ENCODE results near the gene INPP5K.
A peak's percentile ranks its signal among the peaks of the same experiment; 100 is the strongest.

INPP5K gene

DNA sequence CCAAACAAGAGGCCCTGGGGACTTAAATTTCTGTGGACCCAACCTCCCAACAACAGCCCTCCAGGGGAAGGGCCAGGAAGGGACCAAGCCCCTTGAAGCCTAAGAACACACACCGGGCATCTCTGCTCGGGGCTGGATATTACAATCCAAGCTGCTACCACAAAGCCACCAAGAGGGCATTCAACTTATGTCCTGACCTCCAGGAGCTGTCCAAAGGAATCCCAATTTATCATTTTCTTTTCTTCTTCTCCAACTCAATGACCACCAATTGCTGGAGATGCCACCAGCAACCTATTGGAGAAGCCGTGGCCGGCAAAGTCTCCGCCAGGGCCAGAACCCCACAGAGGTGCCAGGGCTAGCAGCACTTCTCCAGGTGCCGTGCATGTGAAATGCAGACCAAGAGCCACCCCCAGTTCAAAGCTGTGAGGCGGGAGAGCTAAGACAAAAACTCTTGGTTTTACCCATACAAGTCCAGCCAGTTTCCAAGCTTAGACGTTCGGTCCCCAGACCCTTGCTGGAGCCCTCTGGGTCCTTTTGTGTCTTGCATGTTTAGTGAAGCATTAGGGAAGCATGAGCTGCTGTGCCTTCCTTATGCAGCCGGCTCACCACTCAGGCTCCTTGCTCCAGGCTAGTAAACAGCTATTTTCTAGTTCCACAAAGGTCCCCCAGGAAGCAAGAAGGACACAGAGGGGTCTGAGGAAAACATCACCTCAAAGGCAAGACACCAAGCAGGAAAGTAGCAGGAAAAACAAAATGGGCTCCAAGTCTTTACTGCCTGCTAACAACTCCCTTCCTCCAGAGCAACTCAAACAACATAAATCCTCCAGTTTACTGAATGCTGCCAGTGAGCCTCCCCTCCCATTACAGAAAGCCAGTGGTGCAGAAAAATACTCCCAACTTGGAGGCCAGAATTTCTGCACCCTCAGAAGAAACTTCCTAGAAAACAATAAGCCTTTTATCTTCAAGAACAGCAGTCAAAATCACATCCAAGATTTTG is 42.9 kb upstream of the INPP5K start:
- H3K27me3 ChIP-seq (ENCODE audit: control insufficient read depth in 3 of 3, insufficient read depth in 3 of 3, low read depth in 1 of 3, low read length in 3 of 3): no peaks in the 10 kb centered on the region
- peak overlapping the region; percentile 24 for H3K18ac ChIP-seq (ENCODE audit: low read length)
- H3K79me1 ChIP-seq (ENCODE audit: low read depth, low read length): peaks cover 20% of the 10 kb centered on the region
- no peak overlapping the region for H2BK120ac ChIP-seq (ENCODE audit: low read depth, low read length)
- no peak overlapping the region for H3K4ac ChIP-seq (ENCODE audit: low read length)
- no peak overlapping the region for H3K4me3 ChIP-seq (ENCODE audit: low read length in 2 of 2)
- no peak overlapping the region for H2BK12ac ChIP-seq (ENCODE audit: low read length)
- no CpG with 5 or more reads among the region's 10 CpGs for WGBS, 2 donors (ENCODE audit: extremely low coverage in 2 of 2, insufficient read length in 2 of 2, insufficient replicate concordance in 1 of 2)
- H4K91ac ChIP-seq (ENCODE audit: low read depth, low read length, poor library complexity): peak overlapping the region; percentile 11
- no peak overlapping the region for H2BK15ac ChIP-seq (ENCODE audit: low read length)
- H2AFZ ChIP-seq (ENCODE audit: low read length): no peak overlapping the region
- no peak overlapping the region for H3K23ac ChIP-seq (ENCODE audit: low read depth, low read length, poor library complexity)
- H3K27ac ChIP-seq (replicated peaks; ENCODE audit: low read length): peak overlapping the region; percentile 33
- peaks cover 4 to 39% of the 10 kb centered on the region in 2 donors for H3K36me3 ChIP-seq (replicated peaks in 1 of 2; ENCODE audit: control insufficient read depth in 2 of 2, insufficient read depth in 2 of 2, low read length in 2 of 2)
- H2AK5ac ChIP-seq (ENCODE audit: low read depth, low read length): no peak overlapping the region
- H4K8ac ChIP-seq (ENCODE audit: low read depth, low read length): no peak overlapping the region
- no peaks in the 10 kb centered on the region for H3K9me3 ChIP-seq (replicated peaks in 1 of 2; ENCODE audit: control insufficient read depth in 2 of 2, insufficient read depth in 1 of 2, low read depth in 1 of 2, low read length in 2 of 2)
- H3K9ac ChIP-seq (ENCODE audit: low read depth, low read length, poor library complexity): no peak overlapping the region
- H3K14ac ChIP-seq (ENCODE audit: low read length): no peak overlapping the region
- no peak overlapping the region for H2BK5ac ChIP-seq (ENCODE audit: low read length)
- no peak overlapping the region for H3K4me2 ChIP-seq (ENCODE audit: insufficient read depth, low read length, poor library complexity, severe bottlenecking)
- DNase-seq (ENCODE audit: low spot score): no peak
- H3K4me1 ChIP-seq (ENCODE audit: control insufficient read depth in 2 of 2, insufficient read depth in 1 of 2, low read depth in 1 of 2, low read length in 2 of 2): peaks cover 19 to 24% of the 10 kb centered on the region in 2 donors

- Histone ChIP-seq H2BK15ac (ENCODE audit: low read length) (no peak overlapping the region), H3K36me3 (replicated peaks in 1 of 2; ENCODE audit: control insufficient read depth in 2 of 2, insufficient read depth in 2 of 2, low read length in 2 of 2) (peaks cover 4 to 48% of the 10 kb centered on the region in 2 donors), H3K4me2 (ENCODE audit: insufficient read depth, low read length, poor library complexity, severe bottlenecking) (no peak overlapping the region), H3K27me3 (ENCODE audit: control insufficient read depth in 3 of 3, insufficient read depth in 3 of 3, low read depth in 1 of 3, low read length in 3 of 3) (no peaks in the 10 kb centered on the region), H3K14ac (ENCODE audit: low read length) (no peak overlapping the region), H4K91ac (ENCODE audit: low read depth, low read length, poor library complexity) (no peak overlapping the region), H4K8ac (ENCODE audit: low read depth, low read length) (no peak overlapping the region), H3K4me3 (ENCODE audit: low read length in 2 of 2) (no peak overlapping the region), H2AFZ (ENCODE audit: low read length) (no peak overlapping the region), H3K18ac (ENCODE audit: low read length) (no peak overlapping the region), H3K27ac (replicated peaks; ENCODE audit: low read length) (no peak overlapping the region), H2BK120ac (ENCODE audit: low read depth, low read length) (no peak overlapping the region), H3K9me3 (replicated peaks in 1 of 2; ENCODE audit: control insufficient read depth in 2 of 2, insufficient read depth in 1 of 2, low read depth in 1 of 2, low read length in 2 of 2) (no peaks in the 10 kb centered on the region), H2BK5ac (ENCODE audit: low read length) (no peak overlapping the region), H3K4me1 (ENCODE audit: control insufficient read depth in 2 of 2, insufficient read depth in 1 of 2, low read depth in 1 of 2, low read length in 2 of 2) (peaks cover 19 to 24% of the 10 kb centered on the region in 2 donors), H2BK12ac (ENCODE audit: low read length) (no peak overlapping the region), H2AK5ac (ENCODE audit: low read depth, low read length) (no peak overlapping the region), H3K23ac (ENCODE audit: low read depth, low read length, poor library complexity) (no peak overlapping the region), H3K79me1 (ENCODE audit: low read depth, low read length) (peaks cover 20% of the 10 kb centered on the region), H3K9ac (ENCODE audit: low read depth, low read length, poor library complexity) (no peak overlapping the region), H3K4ac (ENCODE audit: low read length) (no peak overlapping the region)
- no CpG with 5 or more reads among the region's 3 CpGs for WGBS, 2 donors (ENCODE audit: extremely low coverage in 2 of 2, insufficient read length in 2 of 2, insufficient replicate concordance in 1 of 2)
- DNase-seq (ENCODE audit: low spot score): no peak
Observed at GRCh38 chr17:1558401-1558800, 42.0 kb upstream of the INPP5K start.

- H2BK15ac ChIP-seq (ENCODE audit: low read length): no peak overlapping the region
- peaks cover 19 to 26% of the 10 kb centered on the region in 2 donors for H3K4me1 ChIP-seq (ENCODE audit: control insufficient read depth in 2 of 2, insufficient read depth in 1 of 2, low read depth in 1 of 2, low read length in 2 of 2)
- H3K4ac ChIP-seq (ENCODE audit: low read length): no peak overlapping the region
- H4K91ac ChIP-seq (ENCODE audit: low read depth, low read length, poor library complexity): no peak overlapping the region
- DNase-seq (ENCODE audit: low spot score): no peak
- H3K27ac ChIP-seq (replicated peaks; ENCODE audit: low read length): no peak overlapping the region
- no peak overlapping the region for H3K9ac ChIP-seq (ENCODE audit: low read depth, low read length, poor library complexity)
- H2AFZ ChIP-seq (ENCODE audit: low read length): no peak overlapping the region
- no peak overlapping the region for H3K4me3 ChIP-seq (ENCODE audit: low read length in 2 of 2)
- H3K23ac ChIP-seq (ENCODE audit: low read depth, low read length, poor library complexity): no peak overlapping the region
- no peak overlapping the region for H3K4me2 ChIP-seq (ENCODE audit: insufficient read depth, low read length, poor library complexity, severe bottlenecking)
- H3K36me3 ChIP-seq (replicated peaks in 1 of 2; ENCODE audit: control insufficient read depth in 2 of 2, insufficient read depth in 2 of 2, low read length in 2 of 2): peaks cover 8 to 56% of the 10 kb centered on the region in 2 donors
- no peak overlapping the region for H2AK5ac ChIP-seq (ENCODE audit: low read depth, low read length)
- WGBS, 2 donors (ENCODE audit: extremely low coverage in 2 of 2, insufficient read length in 2 of 2, insufficient replicate concordance in 1 of 2): no CpG with 5 or more reads among the region's 22 CpGs
- no peak overlapping the region for H3K14ac ChIP-seq (ENCODE audit: low read length)
- H2BK12ac ChIP-seq (ENCODE audit: low read length): no peak overlapping the region
- H3K18ac ChIP-seq (ENCODE audit: low read length): no peak overlapping the region
- H2BK5ac ChIP-seq (ENCODE audit: low read length): no peak overlapping the region
- no peaks in the 10 kb centered on the region for H3K9me3 ChIP-seq (replicated peaks in 1 of 2; ENCODE audit: control insufficient read depth in 2 of 2, insufficient read depth in 1 of 2, low read depth in 1 of 2, low read length in 2 of 2)
- no peaks in the 10 kb centered on the region for H3K27me3 ChIP-seq (ENCODE audit: control insufficient read depth in 3 of 3, insufficient read depth in 3 of 3, low read depth in 1 of 3, low read length in 3 of 3)
- H3K79me1 ChIP-seq (ENCODE audit: low read depth, low read length): peaks cover 20% of the 10 kb centered on the region
- no peak overlapping the region for H2BK120ac ChIP-seq (ENCODE audit: low read depth, low read length)
- H4K8ac ChIP-seq (ENCODE audit: low read depth, low read length): no peak overlapping the region
Observed at GRCh38 chr17:1557355-1558095, 41.1 kb upstream of the INPP5K start.
